ENCODE results near the gene ITPR2.

The ITPR2 gene

GRCh38 chr12:26767116-26767515, 65.9 kb downstream of the ITPR2 start:
- Histone ChIP-seq H3K4me1 (ENCODE audit: insufficient read depth, low read length, severe bottlenecking) (peaks cover 22% of the 10 kb centered on the region), H2AFZ (ENCODE audit: low read length) (no peak overlapping the region), H3K79me2 (ENCODE audit: insufficient read depth, low read length) (peaks cover 4% of the 10 kb centered on the region), H3K27me3 (ENCODE audit: insufficient read depth, low read length) (no peaks in the 10 kb centered on the region), H3K4me2 (ENCODE audit: low read length) (no peak overlapping the region), H3K9ac (ENCODE audit: low read length) (no peak overlapping the region), H3K27ac (ENCODE audit: low read depth, low read length, poor library complexity, severe bottlenecking) (no peak overlapping the region), H3F3A (ENCODE audit: insufficient read depth, low read length) (no peaks in the 10 kb centered on the region), H4K20me1 (ENCODE audit: insufficient read depth, low read length) (no peaks in the 10 kb centered on the region), H3K9me3 (ENCODE audit: low read length) (peaks cover 6% of the 10 kb centered on the region), H3K9me2 (ENCODE audit: low read depth, low read length) (no peaks in the 10 kb centered on the region), H3K36me3 (ENCODE audit: insufficient read depth, low read length) (peaks cover 5% of the 10 kb centered on the region; the same call in 1 of the 2 replicates), H3K4me3 (ENCODE audit: low read depth, low read length, poor library complexity, severe bottlenecking) (no peak overlapping the region)
- TF ChIP-seq EZH2 (IDR thresholded peaks at IDR 0.05; ENCODE audit: borderline replicate concordance, low read length) (no peak), CTCF (IDR thresholded peaks at IDR 0.05; ENCODE audit: low read length) (no peak)

GRCh38 chr12:26762186-26762585, 70.8 kb downstream of the ITPR2 start:
- Histone ChIP-seq H3K27me3 (ENCODE audit: insufficient read depth, low read length) (no peaks in the 10 kb centered on the region), H3K4me3 (ENCODE audit: low read depth, low read length, poor library complexity, severe bottlenecking) (no peak overlapping the region), H3K9me3 (ENCODE audit: low read length) (peaks cover 26% of the 10 kb centered on the region), H4K20me1 (ENCODE audit: insufficient read depth, low read length) (no peaks in the 10 kb centered on the region), H3K9me2 (ENCODE audit: low read depth, low read length) (no peaks in the 10 kb centered on the region), H3K4me1 (ENCODE audit: insufficient read depth, low read length, severe bottlenecking) (no peaks in the 10 kb centered on the region), H3K27ac (ENCODE audit: low read depth, low read length, poor library complexity, severe bottlenecking) (no peak overlapping the region), H3K36me3 (ENCODE audit: insufficient read depth, low read length) (peaks cover 19% of the 10 kb centered on the region), H3K79me2 (ENCODE audit: insufficient read depth, low read length) (peaks cover 4% of the 10 kb centered on the region), H3F3A (ENCODE audit: insufficient read depth, low read length) (no peaks in the 10 kb centered on the region), H2AFZ (ENCODE audit: low read length) (no peak overlapping the region), H3K4me2 (ENCODE audit: low read length) (no peak overlapping the region), H3K9ac (ENCODE audit: low read length) (no peak overlapping the region)
- no peak for TF ChIP-seq CTCF (IDR thresholded peaks at IDR 0.05; ENCODE audit: low read length)
- no peak for TF ChIP-seq EZH2 (IDR thresholded peaks at IDR 0.05; ENCODE audit: borderline replicate concordance, low read length)

GRCh38 chr12:26761775-26762174, 71.2 kb downstream of the ITPR2 start:
- no peak overlapping the region for H3K27ac ChIP-seq (ENCODE audit: low read depth, low read length, poor library complexity, severe bottlenecking)
- no peaks in the 10 kb centered on the region for H3K9me2 ChIP-seq (ENCODE audit: low read depth, low read length)
- no peaks in the 10 kb centered on the region for H4K20me1 ChIP-seq (ENCODE audit: insufficient read depth, low read length)
- no peaks in the 10 kb centered on the region for H3K27me3 ChIP-seq (ENCODE audit: insufficient read depth, low read length)
- no peak overlapping the region for H3K4me3 ChIP-seq (ENCODE audit: low read depth, low read length, poor library complexity, severe bottlenecking)
- peaks cover 26% of the 10 kb centered on the region for H3K9me3 ChIP-seq (ENCODE audit: low read length)
- no peak for TF ChIP-seq CTCF (IDR thresholded peaks at IDR 0.05; ENCODE audit: low read length)
- TF ChIP-seq EZH2 (IDR thresholded peaks at IDR 0.05; ENCODE audit: borderline replicate concordance, low read length) = no peak
- no peak overlapping the region for H2AFZ ChIP-seq (ENCODE audit: low read length)
- H3F3A ChIP-seq (ENCODE audit: insufficient read depth, low read length) = no peaks in the 10 kb centered on the region
- peaks cover 4% of the 10 kb centered on the region for H3K79me2 ChIP-seq (ENCODE audit: insufficient read depth, low read length)
- no peak overlapping the region for H3K4me2 ChIP-seq (ENCODE audit: low read length)
- no peaks in the 10 kb centered on the region for H3K4me1 ChIP-seq (ENCODE audit: insufficient read depth, low read length, severe bottlenecking)
- no peak overlapping the region for H3K9ac ChIP-seq (ENCODE audit: low read length)
- H3K36me3 ChIP-seq (ENCODE audit: insufficient read depth, low read length) = peaks cover 19% of the 10 kb centered on the region

Data from OCI-LY1 (cell line).